Measurements from ENCODE around the gene NAGLU.

DNA sequence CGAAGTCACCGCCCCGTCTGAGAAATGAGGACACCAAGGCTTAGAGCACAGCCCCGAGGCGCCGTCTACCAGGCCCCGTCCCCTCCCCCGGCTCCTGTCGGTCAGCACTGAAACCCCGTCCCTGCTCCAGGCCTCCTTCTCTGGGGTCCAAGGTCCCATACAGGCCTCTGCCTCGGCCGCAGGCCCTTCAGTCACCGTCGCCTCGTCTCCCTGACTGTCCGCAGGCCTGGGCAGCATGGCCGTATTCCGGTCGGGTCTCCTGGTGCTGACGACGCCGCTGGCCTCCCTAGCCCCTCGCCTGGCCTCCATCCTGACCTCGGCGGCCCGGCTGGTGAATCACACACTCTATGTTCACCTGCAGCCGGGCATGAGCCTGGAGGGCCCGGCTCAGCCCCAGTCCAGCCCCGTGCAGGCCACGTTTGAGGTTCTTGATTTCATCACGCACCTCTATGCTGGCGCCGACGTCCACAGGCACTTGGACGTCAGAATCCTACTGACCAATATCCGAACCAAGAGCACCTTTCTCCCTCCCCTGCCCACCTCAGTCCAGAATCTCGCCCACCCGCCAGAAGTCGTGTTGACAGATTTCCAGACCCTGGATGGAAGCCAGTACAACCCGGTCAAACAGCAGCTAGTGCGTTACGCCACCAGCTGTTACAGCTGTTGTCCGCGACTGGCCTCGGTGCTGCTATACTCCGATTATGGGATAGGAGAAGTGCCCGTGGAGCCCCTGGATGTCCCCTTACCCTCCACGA lies 26.5 kb downstream of the NAGLU start:
- TF ChIP-seq, protein P1, sequence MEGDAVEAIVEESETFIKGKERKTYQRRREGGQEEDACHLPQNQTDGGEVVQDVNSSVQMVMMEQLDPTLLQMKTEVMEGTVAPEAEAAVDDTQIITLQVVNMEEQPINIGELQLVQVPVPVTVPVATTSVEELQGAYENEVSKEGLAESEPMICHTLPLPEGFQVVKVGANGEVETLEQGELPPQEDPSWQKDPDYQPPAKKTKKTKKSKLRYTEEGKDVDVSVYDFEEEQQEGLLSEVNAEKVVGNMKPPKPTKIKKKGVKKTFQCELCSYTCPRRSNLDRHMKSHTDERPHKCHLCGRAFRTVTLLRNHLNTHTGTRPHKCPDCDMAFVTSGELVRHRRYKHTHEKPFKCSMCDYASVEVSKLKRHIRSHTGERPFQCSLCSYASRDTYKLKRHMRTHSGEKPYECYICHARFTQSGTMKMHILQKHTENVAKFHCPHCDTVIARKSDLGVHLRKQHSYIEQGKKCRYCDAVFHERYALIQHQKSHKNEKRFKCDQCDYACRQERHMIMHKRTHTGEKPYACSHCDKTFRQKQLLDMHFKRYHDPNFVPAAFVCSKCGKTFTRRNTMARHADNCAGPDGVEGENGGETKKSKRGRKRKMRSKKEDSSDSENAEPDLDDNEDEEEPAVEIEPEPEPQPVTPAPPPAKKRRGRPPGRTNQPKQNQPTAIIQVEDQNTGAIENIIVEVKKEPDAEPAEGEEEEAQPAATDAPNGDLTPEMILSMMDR (IDR thresholded peaks at IDR 0.05), result no peak
- TF ChIP-seq POLR2A (IDR thresholded peaks at IDR 0.05), result no peak
